GM19193 (cell line): ENCODE measurements around the gene PGRMC2.

ENCODE experiments used
- POLR2A ChIP-seq: IDR thresholded peaks from 4 replicates; pipeline ENCODE4 v1.6.1; 2011; ENCODE audit not compliant: insufficient read depth, insufficient read length; ENCODE audit errors: extremely low read depth

Gene PGRMC2

GRCh38 chr4:128286474-128287058, 1.0 kb downstream of the PGRMC2 start:
- TF ChIP-seq POLR2A: no peak

- no peak for TF ChIP-seq POLR2A
Observed at GRCh38 chr4:128285085-128285997, 2.3 kb downstream of the PGRMC2 start.

GRCh38 chr4:128284317-128284716, 3.3 kb downstream of the PGRMC2 start:
- TF ChIP-seq POLR2A: no peak

GRCh38 chr4:128283071-128283470, 4.5 kb downstream of the PGRMC2 start:
- TF ChIP-seq POLR2A: no peak

- no peak for TF ChIP-seq POLR2A
Observed at GRCh38 chr4:128282516-128282915, 5.1 kb downstream of the PGRMC2 start.

- no peak for TF ChIP-seq POLR2A
Observed at GRCh38 chr4:128281354-128281753, 6.3 kb downstream of the PGRMC2 start.

- no peak for TF ChIP-seq POLR2A
Observed at GRCh38 chr4:128279624-128280225, 7.9 kb downstream of the PGRMC2 start.

- no peak for TF ChIP-seq POLR2A
Observed at GRCh38 chr4:128277856-128278255, 9.8 kb downstream of the PGRMC2 start.

- no peak for TF ChIP-seq POLR2A
Observed at GRCh38 chr4:128275346-128275745, 12.3 kb downstream of the PGRMC2 start.

- TF ChIP-seq POLR2A: no peak
Observed at GRCh38 chr4:128271551-128271950, 16.1 kb downstream of the PGRMC2 start.

GRCh38 chr4:128268970-128269369, 18.6 kb downstream of the PGRMC2 start:
- TF ChIP-seq POLR2A: no peak

- no peak for TF ChIP-seq POLR2A
Observed at GRCh38 chr4:128267745-128268144, 19.9 kb downstream of the PGRMC2 start.

- TF ChIP-seq POLR2A: no peak
Observed at GRCh38 chr4:128256539-128256938, 31.1 kb downstream of the PGRMC2 start.

GRCh38 chr4:128255906-128256305, 31.7 kb downstream of the PGRMC2 start:
- TF ChIP-seq POLR2A: no peak

- no peak for TF ChIP-seq POLR2A
Observed at GRCh38 chr4:128249787-128250668, 37.6 kb downstream of the PGRMC2 start.
